Measurements from ENCODE around the gene PDE1C.

Gene PDE1C

GRCh38 chr7:32070406-32071360, at the start of gene PDE1C:
PDE1C (minus strand) TSS chr7:32070407.
- H3K27ac ChIP-seq, result no peak within 1 kb of the TSS
- no peak for TF ChIP-seq CTCF (conservative IDR thresholded peaks at IDR 0.05)

DNA sequence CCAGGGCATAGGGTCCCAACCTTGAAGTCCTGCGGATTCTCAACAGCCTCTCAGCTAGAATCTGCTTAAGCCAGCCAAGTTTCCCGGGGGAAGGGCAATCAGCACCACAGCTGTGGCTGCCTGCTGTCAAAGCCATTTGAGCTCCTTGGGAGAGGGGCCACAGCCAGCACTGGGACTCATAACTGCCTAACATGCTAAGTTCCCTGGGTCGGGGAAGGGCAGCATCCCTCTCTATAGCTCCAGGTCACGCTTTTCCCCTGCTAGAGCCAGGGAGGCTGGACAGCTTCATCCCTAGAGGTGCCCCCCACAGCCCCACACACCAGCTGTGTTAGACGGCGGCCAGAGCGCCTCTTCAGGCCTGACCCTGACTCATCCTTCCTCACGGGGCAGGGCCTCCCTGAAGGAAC, 49.6 kb upstream of the PDE1C start:
- no peak for TF ChIP-seq CTCF (conservative IDR thresholded peaks at IDR 0.05)
- no peak overlapping the region for H3K27ac ChIP-seq

DNA sequence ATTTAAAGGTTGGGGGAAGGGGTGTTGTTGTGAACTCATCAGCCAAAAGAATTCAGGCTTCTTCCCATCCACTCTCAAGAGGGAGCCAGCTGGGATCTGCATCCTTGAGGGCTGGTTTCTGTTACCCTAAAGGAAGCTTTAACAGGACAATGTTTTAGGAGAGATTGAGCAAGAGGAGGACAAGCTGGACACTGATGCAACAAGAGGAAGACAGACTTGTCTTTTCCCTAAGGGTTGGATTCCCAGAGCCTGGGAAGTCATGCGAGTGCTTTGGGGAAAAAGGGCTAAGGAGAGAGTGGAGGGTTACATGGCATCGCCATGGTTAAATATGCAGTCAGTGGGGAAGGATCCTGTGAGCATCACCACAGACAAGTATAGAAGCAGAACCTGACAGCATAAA, 47.6 kb upstream of the PDE1C start:
- no peak for TF ChIP-seq CTCF (conservative IDR thresholded peaks at IDR 0.05)

DNA sequence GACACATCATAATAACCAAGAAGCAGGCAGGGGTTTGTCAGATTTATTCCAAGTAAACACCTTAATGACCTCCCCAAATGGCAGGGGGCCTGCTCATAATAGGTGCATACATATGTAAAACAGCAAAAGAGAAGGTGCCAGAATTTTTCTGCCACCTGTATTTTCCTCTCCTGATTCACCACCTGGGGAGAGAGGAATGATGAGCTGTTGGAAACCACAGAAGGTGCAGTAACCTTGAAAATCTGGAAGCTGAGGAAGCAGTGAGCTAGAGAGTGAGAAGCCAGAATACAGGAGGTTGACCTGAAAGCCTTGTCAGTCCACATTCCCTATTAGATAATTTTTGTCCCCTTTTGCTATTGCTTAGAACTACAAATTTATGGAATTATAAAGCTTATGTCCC, 46.2 kb upstream of the PDE1C start:
- H3K27ac ChIP-seq, result no peak overlapping the region
- TF ChIP-seq CTCF (conservative IDR thresholded peaks at IDR 0.05), result no peak

More for the DNA sequence above, 47.6 kb upstream of the PDE1C start:
- no peak overlapping the region for H3K27ac ChIP-seq

DNA sequence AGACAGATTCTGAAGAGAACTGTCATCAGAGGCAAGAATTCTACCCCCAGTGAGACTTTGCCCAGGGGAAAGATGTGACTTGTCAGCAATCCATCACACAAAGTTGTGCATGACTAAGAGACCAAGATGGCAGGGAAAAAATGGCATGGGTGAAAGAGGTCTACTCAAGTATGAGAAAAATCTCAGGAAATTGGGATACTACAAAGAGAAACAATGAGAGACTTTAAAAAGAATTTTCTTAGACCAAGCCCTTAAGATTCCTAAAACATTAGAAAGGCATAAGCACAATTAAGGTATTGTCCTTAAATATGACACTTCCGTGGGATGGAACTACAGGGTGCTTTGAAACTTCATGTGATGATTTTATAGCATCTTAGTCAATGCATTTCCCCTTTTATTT, 45.6 kb upstream of the PDE1C start:
- no peak for TF ChIP-seq CTCF (conservative IDR thresholded peaks at IDR 0.05)
- H3K27ac ChIP-seq, result no peak overlapping the region

- H3K27ac ChIP-seq, result no peak overlapping the region
- no peak for TF ChIP-seq CTCF (conservative IDR thresholded peaks at IDR 0.05)
Observed at GRCh38 chr7:32108651-32109050, 38.4 kb upstream of the PDE1C start.

GRCh38 chr7:32104766-32105165, 34.6 kb upstream of the PDE1C start:
- TF ChIP-seq CTCF (conservative IDR thresholded peaks at IDR 0.05), result no peak
- no peak overlapping the region for H3K27ac ChIP-seq

Data from VCaP (cell line).